Neural cell (in vitro differentiated cells): ENCODE data around the gene ITGB3BP. TPM values are rescaled to one million over a fixed set of nuclear protein-coding genes. Genes with fewer than 3 reads are reported as not detected.

ENCODE experiments used
- H2AFZ ChIP-seq: fragments of 200-600, 300-800 bp; sonication (generic), shearing (Covaris generic); 2 replicates; pipeline ENCODE4 v1.6.0; 2014; ENCODE audit warnings: low read depth, mild to moderate bottlenecking, antibody characterized with exemption, low read length, moderate library complexity
- H3F3A ChIP-seq: fragments of 200-600 bp; shearing (Covaris generic); 2 replicates; pipeline ENCODE4 v1.6.1; 2016; ENCODE audit warnings: mild to moderate bottlenecking, moderate library complexity, mixed read lengths, antibody characterized with exemption, low read length; ENCODE audit not compliant: insufficient read depth, poor library complexity, severe bottlenecking
- H3K27ac ChIP-seq: fragments of 200-600, 300-800 bp; sonication (generic), shearing (Covaris generic); 2 replicates; pipeline ENCODE4 v1.5.1; 2014; ENCODE audit warnings: mild to moderate bottlenecking, low read length, moderate library complexity
- H3K27me3 ChIP-seq: fragments of 300-800, 200-600 bp; sonication (generic), shearing (Covaris generic); 2 replicates; pipeline ENCODE4 v1.6.0; 2014; ENCODE audit warnings: mild to moderate bottlenecking, low read depth, low read length, moderate library complexity; ENCODE audit not compliant: insufficient read depth
- H3K36me3 ChIP-seq: fragments of 300-800, 200-600 bp; sonication (generic), shearing (Covaris generic); 2 replicates; pipeline ENCODE4 v1.5.1; 2014; ENCODE audit warnings: mild to moderate bottlenecking, antibody characterized with exemption, low read length, moderate library complexity; ENCODE audit not compliant: insufficient read depth
- H3K4me2 ChIP-seq: fragments of 300-800, 200-600 bp; sonication (generic), shearing (Covaris generic); 2 replicates; pipeline ENCODE4 v1.6.0; 2014; ENCODE audit warnings: mild to moderate bottlenecking, low read length
- H3K4me3 ChIP-seq: fragments of 300-800, 200-600 bp; sonication (generic), shearing (Covaris generic); 2 replicates; pipeline ENCODE4 v1.5.1; 2014; ENCODE audit warnings: mild to moderate bottlenecking, low read length, moderate library complexity
- H3K79me2 ChIP-seq: fragments of 200-600 bp; shearing (Covaris generic); replicated peaks from 2 replicates; pipeline ENCODE4 v1.6.0; 2014; ENCODE audit warnings: mild to moderate bottlenecking, low read length, moderate library complexity; ENCODE audit not compliant: insufficient read depth
- H3K9ac ChIP-seq: fragments of 300-800, 200-600 bp; sonication (generic), shearing (Covaris generic); 2 replicates; pipeline ENCODE4 v1.6.1; 2016; ENCODE audit warnings: mild to moderate bottlenecking, low read length, mixed read lengths
- H3K9me2 ChIP-seq: fragments of 200-600 bp; shearing (Covaris generic); 2 replicates; pipeline ENCODE4 v1.6.1; 2016; ENCODE audit warnings: mild to moderate bottlenecking, low read length, mixed read lengths; ENCODE audit not compliant: insufficient read depth
- H3K9me3 ChIP-seq: fragments of 200-600, 300-800 bp; sonication (generic), shearing (Covaris generic); 2 replicates; pipeline ENCODE4 v1.6.1; 2016; ENCODE audit warnings: mild to moderate bottlenecking, mixed run types, low read length, moderate library complexity, mixed read lengths
- H4K20me1 ChIP-seq: fragments of 200-600 bp; shearing (Covaris generic); 2 replicates; pipeline ENCODE4 v1.6.1; 2016; ENCODE audit warnings: mild to moderate bottlenecking, mixed run types; ENCODE audit not compliant: insufficient read depth
- EP300 ChIP-seq: fragments of 450-650 bp; conservative IDR thresholded peaks from 2 replicates; pipeline ENCODE4 v1.6.1; 2014; ENCODE audit warnings: antibody characterized with exemption, mild to moderate bottlenecking, moderate library complexity; ENCODE audit not compliant: poor library complexity, severe bottlenecking
- EZH2 ChIP-seq: fragments of 200-600, 300-800 bp; shearing (Covaris generic), sonication (generic); IDR thresholded peaks from 2 replicates; pipeline ENCODE4 v1.6.1; 2014; ENCODE audit warnings: antibody characterized with exemption, low read length, borderline replicate concordance, mild to moderate bottlenecking; ENCODE audit not compliant: insufficient read depth, poor library complexity, severe bottlenecking
- MXI1 ChIP-seq: fragments of 450-650 bp; conservative IDR thresholded peaks from 2 replicates; pipeline ENCODE4 v1.6.1; 2014; ENCODE audit warnings: antibody characterized with exemption, mild to moderate bottlenecking; ENCODE audit not compliant: poor library complexity, severe bottlenecking
- POLR2AphosphoS5 ChIP-seq: IDR thresholded peaks from 2 replicates; pipeline ENCODE4 v1.6.1; 2012
- RAD21 ChIP-seq: fragments of 450-650 bp; conservative IDR thresholded peaks from 2 replicates; pipeline ENCODE4 v1.6.1; 2014; ENCODE audit warnings: antibody characterized with exemption, mild to moderate bottlenecking, moderate library complexity
- SMC3 ChIP-seq: fragments of 450-650 bp; conservative IDR thresholded peaks from 2 replicates; pipeline ENCODE4 v1.6.1; 2014; ENCODE audit warnings: antibody characterized with exemption, mild to moderate bottlenecking, moderate library complexity; ENCODE audit not compliant: poor library complexity
- TAF1 ChIP-seq: IDR thresholded peaks from 2 replicates; pipeline ENCODE4 v1.6.1; 2012; ENCODE audit warnings: low read depth
- polyA plus RNA-seq: library from polyadenylated mRNA; depleted of rRNA; stranded (reverse); fragments of >200 nt; gene quantifications from 2 replicates; pipeline ENCODE4 v1.2.3, GENCODE V29; 2014
- TF ChIP-seq, protein P1 (sequence below): fragments of 450-650 bp; IDR thresholded peaks from 2 replicates; pipeline ENCODE4 v1.5.1; 2014; ENCODE audit warnings: antibody characterized with exemption, mild to moderate bottlenecking, moderate library complexity; ENCODE audit not compliant: poor library complexity, severe bottlenecking
- TF ChIP-seq, protein P2 (sequence below): IDR thresholded peaks from 2 replicates; pipeline ENCODE4 v1.6.1; 2012; ENCODE audit warnings: borderline replicate concordance

The ITGB3BP gene
- polyA plus RNA-seq, 1 donor from 2014 or later: 29.0 TPM

DNA sequence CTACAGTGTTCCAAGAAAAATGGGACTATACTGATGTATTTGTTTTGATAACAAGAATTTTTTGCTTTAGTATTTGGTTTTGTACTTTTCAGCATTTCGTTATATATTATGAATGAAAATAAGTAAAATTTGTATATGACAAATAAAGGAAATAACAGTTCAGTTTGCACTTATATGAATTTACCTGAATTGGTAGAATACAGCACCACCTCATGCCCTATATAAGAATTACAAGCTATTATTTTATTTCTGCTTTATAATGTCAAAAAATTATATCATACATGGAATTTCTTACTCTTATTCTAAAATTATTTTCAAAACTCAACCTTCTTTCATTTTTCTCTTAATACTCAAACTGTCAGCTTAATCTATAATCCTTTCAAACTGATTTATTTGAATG lies 14.9 kb upstream of the ITGB3BP start:
- H3K27ac ChIP-seq: no peak overlapping the region
- H3K9ac ChIP-seq: no peak overlapping the region
- no peak overlapping the region for H2AFZ ChIP-seq
- no peaks in the 10 kb centered on the region for H4K20me1 ChIP-seq
- no peak overlapping the region for H3K4me3 ChIP-seq
- H3F3A ChIP-seq: no peaks in the 10 kb centered on the region
- no peaks in the 10 kb centered on the region for H3K9me3 ChIP-seq
- H3K4me2 ChIP-seq: no peak overlapping the region
- H3K27me3 ChIP-seq: no peaks in the 10 kb centered on the region
- no peaks in the 10 kb centered on the region for H3K9me2 ChIP-seq
- peaks cover 6% of the 10 kb centered on the region for H3K36me3 ChIP-seq
- no peaks in the 10 kb centered on the region for H3K79me2 ChIP-seq
- TF ChIP-seq POLR2AphosphoS5: no peak
- TF ChIP-seq, protein P1, sequence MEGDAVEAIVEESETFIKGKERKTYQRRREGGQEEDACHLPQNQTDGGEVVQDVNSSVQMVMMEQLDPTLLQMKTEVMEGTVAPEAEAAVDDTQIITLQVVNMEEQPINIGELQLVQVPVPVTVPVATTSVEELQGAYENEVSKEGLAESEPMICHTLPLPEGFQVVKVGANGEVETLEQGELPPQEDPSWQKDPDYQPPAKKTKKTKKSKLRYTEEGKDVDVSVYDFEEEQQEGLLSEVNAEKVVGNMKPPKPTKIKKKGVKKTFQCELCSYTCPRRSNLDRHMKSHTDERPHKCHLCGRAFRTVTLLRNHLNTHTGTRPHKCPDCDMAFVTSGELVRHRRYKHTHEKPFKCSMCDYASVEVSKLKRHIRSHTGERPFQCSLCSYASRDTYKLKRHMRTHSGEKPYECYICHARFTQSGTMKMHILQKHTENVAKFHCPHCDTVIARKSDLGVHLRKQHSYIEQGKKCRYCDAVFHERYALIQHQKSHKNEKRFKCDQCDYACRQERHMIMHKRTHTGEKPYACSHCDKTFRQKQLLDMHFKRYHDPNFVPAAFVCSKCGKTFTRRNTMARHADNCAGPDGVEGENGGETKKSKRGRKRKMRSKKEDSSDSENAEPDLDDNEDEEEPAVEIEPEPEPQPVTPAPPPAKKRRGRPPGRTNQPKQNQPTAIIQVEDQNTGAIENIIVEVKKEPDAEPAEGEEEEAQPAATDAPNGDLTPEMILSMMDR: peak; percentile 65
- peak; percentile 65 for TF ChIP-seq SMC3
- TF ChIP-seq RAD21: peak; percentile 69
- TF ChIP-seq, protein P2, sequence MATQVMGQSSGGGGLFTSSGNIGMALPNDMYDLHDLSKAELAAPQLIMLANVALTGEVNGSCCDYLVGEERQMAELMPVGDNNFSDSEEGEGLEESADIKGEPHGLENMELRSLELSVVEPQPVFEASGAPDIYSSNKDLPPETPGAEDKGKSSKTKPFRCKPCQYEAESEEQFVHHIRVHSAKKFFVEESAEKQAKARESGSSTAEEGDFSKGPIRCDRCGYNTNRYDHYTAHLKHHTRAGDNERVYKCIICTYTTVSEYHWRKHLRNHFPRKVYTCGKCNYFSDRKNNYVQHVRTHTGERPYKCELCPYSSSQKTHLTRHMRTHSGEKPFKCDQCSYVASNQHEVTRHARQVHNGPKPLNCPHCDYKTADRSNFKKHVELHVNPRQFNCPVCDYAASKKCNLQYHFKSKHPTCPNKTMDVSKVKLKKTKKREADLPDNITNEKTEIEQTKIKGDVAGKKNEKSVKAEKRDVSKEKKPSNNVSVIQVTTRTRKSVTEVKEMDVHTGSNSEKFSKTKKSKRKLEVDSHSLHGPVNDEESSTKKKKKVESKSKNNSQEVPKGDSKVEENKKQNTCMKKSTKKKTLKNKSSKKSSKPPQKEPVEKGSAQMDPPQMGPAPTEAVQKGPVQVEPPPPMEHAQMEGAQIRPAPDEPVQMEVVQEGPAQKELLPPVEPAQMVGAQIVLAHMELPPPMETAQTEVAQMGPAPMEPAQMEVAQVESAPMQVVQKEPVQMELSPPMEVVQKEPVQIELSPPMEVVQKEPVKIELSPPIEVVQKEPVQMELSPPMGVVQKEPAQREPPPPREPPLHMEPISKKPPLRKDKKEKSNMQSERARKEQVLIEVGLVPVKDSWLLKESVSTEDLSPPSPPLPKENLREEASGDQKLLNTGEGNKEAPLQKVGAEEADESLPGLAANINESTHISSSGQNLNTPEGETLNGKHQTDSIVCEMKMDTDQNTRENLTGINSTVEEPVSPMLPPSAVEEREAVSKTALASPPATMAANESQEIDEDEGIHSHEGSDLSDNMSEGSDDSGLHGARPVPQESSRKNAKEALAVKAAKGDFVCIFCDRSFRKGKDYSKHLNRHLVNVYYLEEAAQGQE: no peak

DNA sequence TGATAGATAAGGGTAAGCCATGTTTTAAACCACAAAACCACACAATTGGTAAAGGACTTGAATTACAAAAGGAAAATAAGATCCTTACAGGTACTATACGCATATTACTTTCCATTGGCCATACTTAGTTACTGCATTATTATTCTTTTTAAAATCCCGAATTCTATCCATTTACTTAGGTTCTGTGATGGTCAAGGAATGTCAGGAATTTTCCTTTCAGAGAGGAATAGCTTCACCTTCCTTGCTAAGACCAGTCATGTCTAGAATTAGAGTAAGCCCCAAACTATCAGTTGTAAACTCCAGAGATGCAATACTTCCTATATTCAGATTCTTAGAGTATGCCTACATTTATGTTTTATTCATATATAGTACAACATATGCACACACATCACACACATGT lies 14.0 kb upstream of the ITGB3BP start:
- H3K9me2 ChIP-seq: no peaks in the 10 kb centered on the region
- TF ChIP-seq EP300 (no peak), TAF1 (no peak), EZH2 (no peak), POLR2AphosphoS5 (no peak), MXI1 (no peak)
- TF ChIP-seq, protein P2: no peak
- no peak overlapping the region for H3K4me2 ChIP-seq
- no peak overlapping the region for H2AFZ ChIP-seq
- H3K9ac ChIP-seq: no peak overlapping the region
- no peak overlapping the region for H3K4me3 ChIP-seq
- no peaks in the 10 kb centered on the region for H4K20me1 ChIP-seq
- H3K9me3 ChIP-seq: no peaks in the 10 kb centered on the region
- no peaks in the 10 kb centered on the region for H3K27me3 ChIP-seq
- peaks cover under 1% of the 10 kb centered on the region for H3K36me3 ChIP-seq
- H3K27ac ChIP-seq: no peak overlapping the region
- no peaks in the 10 kb centered on the region for H3F3A ChIP-seq
- H3K79me2 ChIP-seq: no peaks in the 10 kb centered on the region
